Left colon (tissue), 2 donors: ENCODE results near the gene KCNK3. TPM values are rescaled to one million over a fixed set of nuclear protein-coding genes. Genes with fewer than 3 reads are reported as not detected.
A peak's percentile ranks its signal among the peaks of the same experiment; 100 is the strongest.
"Not testable (repeated sequence)": the region's sequence is repeated elsewhere in the genome, so short reads cannot be mapped to it uniquely, and the experiment has no call there.

Experiments
- ATAC-seq: fragments of 200-7000 bp; cut with Tn5 transposase; one replicate; pipeline ENCODE4 v1.9.1; 2020; ENCODE audit warnings: mild to moderate bottlenecking, moderate library complexity
- DNase-seq, 2 donors: peaks; one replicate each; pipeline ENCODE4 v3.0.0-alpha.2; 2020
- intact Hi-C, 2 donors: fragments of 100-400 bp; cut with DNase I in 1 of 2; cut with micrococcal nuclease in 1 of 2; formaldehyde crosslinking; loops; one replicate each; pipeline versions ENCODE4 v1.11.2 to v1.14.0; 2022; cut with DNase I, micrococcal nuclease
- total RNA-seq, 2 donors: library from RNA; stranded (reverse); fragmentation: NEBNext Ultra II Directional; extraction: Animal tissue kit (Norgen Biotek cat#: 25700); gene quantifications; one replicate each; pipeline ENCODE4 v1.2.1, GENCODE V29; 2021
- donor health status: DM: no; HTN: no; CAD: no.
- donor health status: DM: yes; HTN: yes; CAD: no.

The KCNK3 gene
- total RNA-seq, 2 donors from 2014 or later, result 0.79 to 1.5 TPM

- ATAC-seq, result no peak
- DNase-seq, result no peak
- intact Hi-C loops, result loop anchor here in 1 of 2 donors (5.0 kb wide), 1 partner anchor 133 kb away; no protein-coding TSS in a partner anchor
Observed at GRCh38 chr2:26740346-26740745, 47.8 kb downstream of the KCNK3 start.

- no peak for DNase-seq
- ATAC-seq, result no peak
- intact Hi-C loops, result loop anchor here in 1 of 2 donors (5.0 kb wide), 1 partner anchor 134 kb away; no protein-coding TSS in a partner anchor
Observed at GRCh38 chr2:26740890-26741302, 48.4 kb downstream of the KCNK3 start.

- ATAC-seq, result no peak
- intact Hi-C loops, result loop anchor here in 1 of 2 donors (5.0 kb wide), 1 partner anchor 135 kb away; no protein-coding TSS in a partner anchor
- no peak for DNase-seq
Observed at GRCh38 chr2:26742048-26742770, 49.7 kb downstream of the KCNK3 start.

GRCh38 chr2:26743852-26744251 lies 51.3 kb downstream of the KCNK3 start:
- no peak for DNase-seq
- no peak for ATAC-seq
- intact Hi-C loops, result loop anchor here in 1 of 2 donors (5.0 kb wide), 1 partner anchor 137 kb away; no protein-coding TSS in a partner anchor

GRCh38 chr2:26744953-26745352 lies 52.4 kb downstream of the KCNK3 start:
- intact Hi-C loops, result loop anchor here (1.0 to 5.0 kb wide), 2 partner anchors 138 to 140 kb away; no protein-coding TSS in a partner anchor
- no peak for ATAC-seq

GRCh38 chr2:26745609-26746327 lies 53.2 kb downstream of the KCNK3 start:
- ATAC-seq, result peak; percentile 85
- intact Hi-C loops, result loop anchor here in 1 of 2 donors (1.0 kb wide), 1 partner anchor 140 kb away; no protein-coding TSS in a partner anchor
- peak; percentile 58 to 90 for DNase-seq

More at GRCh38 chr2:26744953-26745352, 52.4 kb downstream of the KCNK3 start:
- no peak for DNase-seq

GRCh38 chr2:26746934-26747333 lies 54.4 kb downstream of the KCNK3 start:
- ATAC-seq (no peak), DNase-seq (no peak)
- intact Hi-C loops, result no loop called here

- intact Hi-C loops, result not testable (repeated sequence)
Observed at GRCh38 chr2:26749787-26750420, 57.4 kb downstream of the KCNK3 start.

GRCh38 chr2:26750467-26750866 lies 57.9 kb downstream of the KCNK3 start:
- DNase-seq, intact Hi-C loops, ATAC-seq: not testable (repeated sequence)

More at GRCh38 chr2:26749787-26750420, 57.4 kb downstream of the KCNK3 start:
- DNase-seq, ATAC-seq: not testable (repeated sequence)

GRCh38 chr2:26752656-26753055 lies 60.1 kb downstream of the KCNK3 start:
- ATAC-seq (no peak), DNase-seq (no peak)
- intact Hi-C loops, result no loop called here

GRCh38 chr2:26754539-26754938 lies 62.0 kb downstream of the KCNK3 start:
- DNase-seq (no peak), ATAC-seq (no peak)
- intact Hi-C loops, result no loop called here

- ATAC-seq (no peak), DNase-seq (no peak)
- intact Hi-C loops, result no loop called here
Observed at GRCh38 chr2:26754972-26755670, 62.6 kb downstream of the KCNK3 start.

- ATAC-seq (no peak), DNase-seq (no peak)
- intact Hi-C loops, result no loop called here
Observed at GRCh38 chr2:26756337-26756736, 63.8 kb downstream of the KCNK3 start.

GRCh38 chr2:26757873-26758789 lies 65.6 kb downstream of the KCNK3 start:
- intact Hi-C loops, result no loop called here
- DNase-seq (no peak), ATAC-seq (peak; percentile 31)

GRCh38 chr2:26758790-26759321 lies 66.3 kb downstream of the KCNK3 start:
- ATAC-seq, result no peak
- intact Hi-C loops, result no loop called here
- no peak for DNase-seq

- intact Hi-C loops, result no loop called here
- DNase-seq, result no peak
- ATAC-seq, result no peak
Observed at GRCh38 chr2:26759845-26760244, 67.3 kb downstream of the KCNK3 start.

- intact Hi-C loops, DNase-seq, ATAC-seq: not testable (repeated sequence)
Observed at GRCh38 chr2:26760991-26761390, 68.5 kb downstream of the KCNK3 start.
